G401.6 (cell line): ENCODE results near the gene HOXB6.
A peak's percentile ranks its signal among the peaks of the same experiment; 100 is the strongest.

Source experiments
- FAIRE-seq: peaks from 2 replicates; lab custom pipeline; 2012; peaks lifted over from hg19 to GRCh38; lab: Jason Lieb, UNC

The HOXB6 gene

GRCh38 chr17:48621410-48622392, 16.9 kb upstream of the HOXB6 start:
- FAIRE-seq: no peak

GRCh38 chr17:48620461-48621139, 15.8 kb upstream of the HOXB6 start:
- no peak for FAIRE-seq

- FAIRE-seq: no peak
These were observed 15.2 kb upstream of the HOXB6 start for GRCh38 chr17:48619826-48620449.

- peak; percentile 98 for FAIRE-seq
These were observed 13.6 kb upstream of the HOXB6 start for GRCh38 chr17:48618256-48618896.

- no peak for FAIRE-seq
These were observed 12.9 kb upstream of the HOXB6 start for GRCh38 chr17:48617471-48618255.

GRCh38 chr17:48616717-48617470, 12.1 kb upstream of the HOXB6 start:
- FAIRE-seq: no peak

- no peak for FAIRE-seq
These were observed 11.4 kb upstream of the HOXB6 start for GRCh38 chr17:48615963-48616716.

- peak; percentile 81 for FAIRE-seq
These were observed 10.5 kb upstream of the HOXB6 start, which contains the start of gene HOXB8 for GRCh38 chr17:48615047-48615962. Gene HOXB8, minus strand, starts transcription at chr17:48615292. Its CDS starts 588 bp downstream, at chr17:48614704.

GRCh38 chr17:48613862-48614694, 9.3 kb upstream of the HOXB6 start:
- FAIRE-seq: no peak

- no peak for FAIRE-seq
These were observed 8.3 kb upstream of the HOXB6 start for GRCh38 chr17:48612854-48613691.

GRCh38 chr17:48612456-48612853, 7.7 kb upstream of the HOXB6 start:
- no peak for FAIRE-seq

GRCh38 chr17:48611681-48612455, 7.1 kb upstream of the HOXB6 start:
- FAIRE-seq: peak; percentile 66

- no peak for FAIRE-seq
These were observed 6.4 kb upstream of the HOXB6 start for GRCh38 chr17:48611213-48611612.

GRCh38 chr17:48610282-48611211, 5.8 kb upstream of the HOXB6 start, which contains the start of gene HOXB7:
Gene HOXB7, minus strand, starts transcription at chr17:48611017. Its CDS starts 99 bp downstream, at chr17:48610918.
- peak; percentile 86 for FAIRE-seq

- FAIRE-seq: no peak
These were observed 5.0 kb upstream of the HOXB6 start for GRCh38 chr17:48609759-48610281.
